GM12872 (cell line): ENCODE measurements around the gene AHCY.

ENCODE experiments used
- CTCF ChIP-seq: IDR thresholded peaks from 3 replicates; pipeline ENCODE4 v1.5.1; 2011; ENCODE audit warnings: low read depth, mild to moderate bottlenecking, low read length, moderate library complexity; ENCODE audit not compliant: insufficient read depth

The AHCY gene

GRCh38 chr20:34301587-34302311, 1.4 kb downstream of the AHCY start:
- TF ChIP-seq CTCF, result no peak

GRCh38 chr20:34300809-34301586, 2.2 kb downstream of the AHCY start:
- no peak for TF ChIP-seq CTCF

GRCh38 chr20:34300256-34300806, 2.8 kb downstream of the AHCY start:
- TF ChIP-seq CTCF, result no peak

- TF ChIP-seq CTCF, result no peak
Measured at GRCh38 chr20:34299556-34300255, 3.4 kb downstream of the AHCY start.

- TF ChIP-seq CTCF, result no peak
Measured at GRCh38 chr20:34296468-34296867, 6.7 kb downstream of the AHCY start.

- TF ChIP-seq CTCF, result no peak
Measured at GRCh38 chr20:34295284-34295683, 7.9 kb downstream of the AHCY start.

- no peak for TF ChIP-seq CTCF
Measured at GRCh38 chr20:34294563-34294962, 8.6 kb downstream of the AHCY start.
